ENCODE data around the gene HSPA12A.
"Not testable (repeated sequence)": the region's sequence is repeated elsewhere in the genome, so short reads cannot be mapped to it uniquely, and the experiment has no call there.

GRCh38 chr10:116711803-116712202, 30.6 kb downstream of the HSPA12A start:
- TF ChIP-seq POLR2A, CTCF (IDR thresholded peaks at IDR 0.05): not testable (repeated sequence)

All from Peyer's patch (tissue), 4 donors.